HCT116 (cell line): ENCODE results near the gene ZCWPW1. TPM values are rescaled to one million over a fixed set of nuclear protein-coding genes. Genes with fewer than 3 reads are reported as not detected.

Experiments used
- ATAC-seq: fragments of 200-7000 bp; cut with Tn5 transposase; 2 replicates; pipeline ENCODE4 v1.9.1; 2020; ENCODE audit warnings: mild to moderate bottlenecking, moderate library complexity
- BruUV-seq: library from RNA; stranded (reverse); fragments of 400-500 nt; replicated peaks from 2 replicates; lab custom pipeline; 2021; lab: Mats Ljungman, UMichigan
- CTCF ChIA-PET: fragments of 300-600 bp; sonication (Branson Sonifier 250); formaldehyde crosslinking; loops from one replicate; lab custom pipeline; 2021; ENCODE audit warnings: antibody characterized with exemption; lab: Charles Lee
- POLR2A ChIA-PET: fragments of 300-600, 350-600 bp; sonication (Branson Sonifier 250); formaldehyde crosslinking; loops from one replicate; lab custom pipeline; 2021; ENCODE audit warnings: antibody characterized with exemption; lab: Charles Lee
- RAD21 ChIA-PET, 2 experiments: fragments of 300-600 bp; sonication (Branson Sonifier 250); formaldehyde crosslinking; loops; one replicate each; lab custom pipeline; 2023; ENCODE audit warnings: low total read pairs in 2 of 2; ENCODE audit not compliant: uncharacterized antibody in 2 of 2, unreplicated experiment in 2 of 2, low non-redundant PET in 1 of 2; lab: Charles Lee
- DNase-seq: peaks from one replicate; pipeline ENCODE4 v3.0.0-alpha.2; 2010; ENCODE audit warnings: low read depth, low spot score
- H2AFZ ChIP-seq: fragments of 200-600 bp; shearing (Covaris generic), sonication (generic); 2 replicates; pipeline ENCODE4 v1.6.1; 2017; ENCODE audit warnings: low read depth, mixed run types, mixed read lengths, antibody characterized with exemption, low read length; ENCODE audit not compliant: poor library complexity, severe bottlenecking
- H3K27ac ChIP-seq: 2 replicates; pipeline ENCODE4 v1.5.1; 2012; ENCODE audit warnings: low read depth, low read length
- H3K27me3 ChIP-seq: fragments of 200-600 bp; sonication (generic); 2 replicates; pipeline ENCODE4 v1.6.1; 2016; ENCODE audit warnings: mixed run types, low read length, mixed read lengths; ENCODE audit not compliant: insufficient read depth
- H3K36me3 ChIP-seq, 2 experiments: fragments of 200-500 bp in 1 of 2; fragments of 200-600 bp in 1 of 2; sonication (Bioruptor generic) in 1 of 2; sonication (generic) in 1 of 2; 2 replicates each; pipeline versions ENCODE4 v1.5.1 to v1.6.1; 2014 to 2016; ENCODE audit warnings: low read length in 2 of 2, inconsistent platforms in 1 of 2, mixed read lengths in 1 of 2, mixed run types in 1 of 2; ENCODE audit not compliant: insufficient read depth in 2 of 2, control insufficient read depth in 1 of 2
- H3K4me1 ChIP-seq, 2 experiments: fragments of 200-600 bp in 1 of 2; sonication (generic) in 1 of 2; 2 replicates each; pipeline versions ENCODE4 v1.5.1 to v1.6.1; 2012 to 2017; ENCODE audit warnings: low read length in 2 of 2, inconsistent platforms in 1 of 2, mild to moderate bottlenecking in 1 of 2, mixed read lengths in 1 of 2, mixed run types in 1 of 2, moderate library complexity in 1 of 2; ENCODE audit not compliant: insufficient read depth in 2 of 2, control insufficient read depth in 1 of 2
- H3K4me2 ChIP-seq: fragments of 200-600 bp; sonication (generic); 2 replicates; pipeline ENCODE4 v1.6.1; 2017; ENCODE audit warnings: mixed run types, low read length, mixed read lengths
- H3K4me3 ChIP-seq, 2 experiments: fragments of 200-600 bp in 1 of 2; sonication (generic) in 1 of 2; replicated peaks in 1 of 2; 2 replicates each; pipeline ENCODE4 v1.5.1; 2011 to 2016; ENCODE audit warnings: low read length in 2 of 2, control low read depth in 1 of 2, low read depth in 1 of 2, mild to moderate bottlenecking in 1 of 2, mixed read lengths in 1 of 2, mixed run types in 1 of 2
- H3K79me2 ChIP-seq: fragments of 200-600 bp; sonication (generic); 2 replicates; pipeline ENCODE4 v1.6.1; 2017; ENCODE audit warnings: mild to moderate bottlenecking, mixed run types, low read length, moderate library complexity, mixed read lengths; ENCODE audit not compliant: insufficient read depth
- H3K9ac ChIP-seq: fragments of 200-600 bp; sonication (generic); 2 replicates; pipeline ENCODE4 v1.6.1; 2016; ENCODE audit warnings: low read length, mixed read lengths
- H3K9me2 ChIP-seq: fragments of 200-600 bp; sonication (generic), shearing (Covaris generic); 2 replicates; pipeline ENCODE4 v1.6.1; 2017; ENCODE audit warnings: mixed run types, mild to moderate bottlenecking, moderate library complexity; ENCODE audit not compliant: insufficient read depth
- H3K9me3 ChIP-seq, 2 experiments: fragments of 200-500 bp in 1 of 2; fragments of 200-600 bp in 1 of 2; sonication (Bioruptor generic) in 1 of 2; sonication (generic) in 1 of 2; 2 replicates each; pipeline ENCODE4 v1.6.1; 2014 to 2017; ENCODE audit warnings: low read length in 2 of 2, mixed read lengths in 2 of 2, inconsistent platforms in 1 of 2, low read depth in 1 of 2, mild to moderate bottlenecking in 1 of 2, mixed run types in 1 of 2, moderate library complexity in 1 of 2; ENCODE audit not compliant: control insufficient read depth in 1 of 2, insufficient read depth in 1 of 2
- H4K20me1 ChIP-seq: fragments of 200-600 bp; sonication (generic), shearing (Covaris generic); 2 replicates; pipeline ENCODE4 v1.6.1; 2017; ENCODE audit warnings: mixed run types, mild to moderate bottlenecking, moderate library complexity; ENCODE audit not compliant: insufficient read depth
- CBX3 ChIP-seq: IDR thresholded peaks from 2 replicates; pipeline ENCODE4 v1.6.1; 2012; ENCODE audit warnings: low read depth
- CEBPB ChIP-seq: IDR thresholded peaks from 2 replicates; pipeline ENCODE4 v1.6.1; 2012; ENCODE audit warnings: low read depth
- CTCF ChIP-seq, 3 experiments: fragments of 200-600 bp in 1 of 3; sonication (generic) in 1 of 3; IDR thresholded peaks in 2 of 3; conservative IDR thresholded peaks in 1 of 3; 2 replicates each; pipeline ENCODE4 v1.5.1; 2012 to 2017; ENCODE audit warnings: low read depth in 2 of 3, low read length in 2 of 3, antibody characterized with exemption in 1 of 3, borderline replicate concordance in 1 of 3, control low read depth in 1 of 3, mild to moderate bottlenecking in 1 of 3, mixed read lengths in 1 of 3, mixed run types in 1 of 3, moderate library complexity in 1 of 3; ENCODE audit not compliant: insufficient read depth in 1 of 3
- POLR2A ChIP-seq: IDR thresholded peaks from 2 replicates; pipeline ENCODE4 v1.7.0; 2011; ENCODE audit warnings: borderline replicate concordance; ENCODE audit not compliant: insufficient read depth, insufficient read length; ENCODE audit errors: extremely low read depth
- RAD21 ChIP-seq: IDR thresholded peaks from 2 replicates; pipeline ENCODE4 v1.6.1; 2012; ENCODE audit warnings: low read depth, mild to moderate bottlenecking
- SIN3A ChIP-seq: IDR thresholded peaks from 2 replicates; pipeline ENCODE4 v1.6.1; 2012; ENCODE audit warnings: low read depth
- SRF ChIP-seq: IDR thresholded peaks from 2 replicates; pipeline ENCODE4 v1.6.1; 2012; ENCODE audit warnings: low read depth
- TCF7L2 ChIP-seq: IDR thresholded peaks from 2 replicates; pipeline ENCODE4 v1.7.0; 2011; ENCODE audit warnings: borderline replicate concordance, inconsistent platforms; ENCODE audit not compliant: insufficient read depth, insufficient read length; ENCODE audit errors: extremely low read depth
- YY1 ChIP-seq: IDR thresholded peaks from 2 replicates; pipeline ENCODE4 v1.6.1; 2011; ENCODE audit warnings: low read length, low read depth, moderate library complexity, mild to moderate bottlenecking; ENCODE audit not compliant: insufficient replicate concordance; ENCODE audit errors: extremely low read depth
- ZFX ChIP-seq: fragments of 450-650 bp; IDR thresholded peaks from 2 replicates; pipeline ENCODE4 v1.6.1; 2017
- intact Hi-C: fragments of 100-400 bp; cut with micrococcal nuclease; formaldehyde crosslinking; loops from 2 replicates; pipeline ENCODE4 v1.10.0; 2022
- total RNA-seq: library from RNA; stranded (reverse); gene quantifications from one replicate; pipeline ENCODE4 v1.2.1, GENCODE V29; 2021; ENCODE audit not compliant: unreplicated experiment
- TF ChIP-seq, protein P1 (sequence below): IDR thresholded peaks from 2 replicates; pipeline ENCODE4 v1.6.1; 2012

ZCWPW1 gene
- total RNA-seq, 1 experiment from 2014 or later, result 1.5 TPM

DNA sequence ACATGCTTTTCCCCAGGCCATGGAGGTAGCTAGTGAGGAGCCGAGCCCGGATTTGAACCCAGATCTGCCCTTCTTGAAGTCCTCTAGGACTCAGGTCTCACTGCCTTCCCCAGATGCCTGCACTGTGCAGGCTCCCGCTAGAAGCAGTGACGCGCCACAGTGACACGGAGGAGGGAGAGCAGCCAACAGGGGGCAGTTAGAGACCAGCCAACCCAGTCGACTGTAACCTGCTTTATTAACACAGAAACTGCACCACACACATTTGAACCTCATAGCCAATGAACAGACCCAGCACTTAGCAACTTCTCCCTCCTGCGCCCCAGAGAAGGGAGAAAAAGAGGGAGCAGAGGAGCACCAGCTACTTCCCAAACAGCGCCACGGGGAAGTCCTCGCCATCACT lies 27.8 kb downstream of the ZCWPW1 start:
- no peak overlapping the region for H2AFZ ChIP-seq
- no peak overlapping the region for H3K4me3 ChIP-seq
- no peak overlapping the region for H3K27ac ChIP-seq
- ATAC-seq, result peak; percentile 96
- no peaks in the 10 kb centered on the region for H3K9me3 ChIP-seq
- ChIA-PET CTCF (no interaction called here), POLR2A (no interaction called here), RAD21 (no interaction called here)
- no peaks in the 10 kb centered on the region for H3K36me3 ChIP-seq
- peak; percentile 21 for DNase-seq
- H3K9me2 ChIP-seq, result no peaks in the 10 kb centered on the region
- no peak overlapping the region for H3K9ac ChIP-seq
- no peaks in the 10 kb centered on the region for H4K20me1 ChIP-seq
- H3K79me2 ChIP-seq, result no peaks in the 10 kb centered on the region
- H3K4me1 ChIP-seq, result no peaks in the 10 kb centered on the region
- intact Hi-C loops, result loop anchor here (10.0 kb wide), 1 partner anchor 206 kb away; no protein-coding TSS in a partner anchor
- H3K27me3 ChIP-seq, result no peaks in the 10 kb centered on the region
- TF ChIP-seq YY1, result no peak
- TF ChIP-seq CBX3, result no peak
- TF ChIP-seq SRF, result no peak
- no peak for TF ChIP-seq POLR2A
- TF ChIP-seq CTCF (IDR thresholded peaks at IDR 0.05 in 2 of 3, conservative IDR thresholded peaks at IDR 0.05 in 1 of 3; ENCODE audit: borderline replicate concordance in 1 of 3, insufficient read depth in 1 of 3, low read depth in 2 of 3, low read length in 2 of 3), result peak; percentile 43 to 50 (median 49); a peak in 5 of 6 replicates
- TF ChIP-seq, protein P1, sequence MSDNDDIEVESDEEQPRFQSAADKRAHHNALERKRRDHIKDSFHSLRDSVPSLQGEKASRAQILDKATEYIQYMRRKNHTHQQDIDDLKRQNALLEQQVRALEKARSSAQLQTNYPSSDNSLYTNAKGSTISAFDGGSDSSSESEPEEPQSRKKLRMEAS, result no peak
- no peak for TF ChIP-seq ZFX
- no peak for TF ChIP-seq CEBPB
- peak; percentile 65 for TF ChIP-seq RAD21
- TF ChIP-seq SIN3A, result no peak
- TF ChIP-seq TCF7L2, result no peak
- BruUV-seq, result no TSS peak
- no peak overlapping the region for H3K4me2 ChIP-seq
